ENCODE measurements around the gene CYTIP. TPM values are rescaled to one million over a fixed set of nuclear protein-coding genes. Genes with fewer than 3 reads are reported as not detected.

CYTIP gene
- total RNA-seq, 1 experiment from 2014 or later, result not detected

- H3K4me3 ChIP-seq (ENCODE audit: low read depth, low read length, poor library complexity, severe bottlenecking), result no peak overlapping the region
- no peak for DNase-seq (ENCODE audit: low spot score)
- ChIA-PET CTCF (no interaction called here), POLR2A (ENCODE audit: low non-redundant PET) (no interaction called here)
- TF ChIP-seq EZH2 (IDR thresholded peaks at IDR 0.05; ENCODE audit: borderline replicate concordance, low read depth, low read length, poor library complexity, severe bottlenecking) (no peak), CTCF (conservative IDR thresholded peaks at IDR 0.05; ENCODE audit: low read depth, low read length) (no peak)
- no peaks in the 10 kb centered on the region for H3K36me3 ChIP-seq (ENCODE audit: insufficient read depth, low read length, poor library complexity, severe bottlenecking)
- H3K9me3 ChIP-seq (ENCODE audit: low read depth, low read length, poor library complexity, severe bottlenecking), result no peaks in the 10 kb centered on the region
- H3K27ac ChIP-seq (ENCODE audit: low read depth, low read length, poor library complexity, severe bottlenecking), result no peak overlapping the region
- no TSS peak for BruUV-seq (replicated peaks)
- H3K27me3 ChIP-seq (replicated peaks; ENCODE audit: insufficient read depth, low read depth, low read length, poor library complexity), result no peaks in the 10 kb centered on the region
- H3K4me1 ChIP-seq (ENCODE audit: insufficient read depth, low read length, poor library complexity, severe bottlenecking), result no peaks in the 10 kb centered on the region
- intact Hi-C loops (cut with micrococcal nuclease; ENCODE audit: unreplicated experiment), result no loop called here
Measured at GRCh38 chr2:157447031-157447430, 3.1 kb upstream of the CYTIP start.

- no TSS peak for BruUV-seq (replicated peaks)
- POLR2A ChIA-PET (ENCODE audit: low non-redundant PET), result no interaction called here
- TF ChIP-seq CTCF (conservative IDR thresholded peaks at IDR 0.05; ENCODE audit: low read depth, low read length), result no peak
- TF ChIP-seq EZH2 (IDR thresholded peaks at IDR 0.05; ENCODE audit: borderline replicate concordance, low read depth, low read length, poor library complexity, severe bottlenecking), result no peak
- Histone ChIP-seq H3K4me1 (ENCODE audit: insufficient read depth, low read length, poor library complexity, severe bottlenecking) (no peaks in the 10 kb centered on the region), H3K9me3 (ENCODE audit: low read depth, low read length, poor library complexity, severe bottlenecking) (no peaks in the 10 kb centered on the region), H3K4me3 (ENCODE audit: low read depth, low read length, poor library complexity, severe bottlenecking) (no peak overlapping the region), H3K36me3 (ENCODE audit: insufficient read depth, low read length, poor library complexity, severe bottlenecking) (no peaks in the 10 kb centered on the region), H3K27ac (ENCODE audit: low read depth, low read length, poor library complexity, severe bottlenecking) (no peak overlapping the region), H3K27me3 (replicated peaks; ENCODE audit: insufficient read depth, low read depth, low read length, poor library complexity) (no peaks in the 10 kb centered on the region)
- CTCF ChIA-PET, result no interaction called here
- DNase-seq (ENCODE audit: low spot score), result no peak
- intact Hi-C loops (cut with micrococcal nuclease; ENCODE audit: unreplicated experiment), result no loop called here
Measured at GRCh38 chr2:157444641-157445040, 752 bp upstream of the CYTIP start.

- BruUV-seq (replicated peaks), result no TSS peak
- no peak for DNase-seq (ENCODE audit: low spot score)
- H3K36me3 ChIP-seq (ENCODE audit: insufficient read depth, low read length, poor library complexity, severe bottlenecking), result no peaks in the 10 kb centered on the region
- intact Hi-C loops (cut with micrococcal nuclease; ENCODE audit: unreplicated experiment), result no loop called here
- H3K27ac ChIP-seq (ENCODE audit: low read depth, low read length, poor library complexity, severe bottlenecking), result no peak overlapping the region
- no peaks in the 10 kb centered on the region for H3K9me3 ChIP-seq (ENCODE audit: low read depth, low read length, poor library complexity, severe bottlenecking)
- no peak overlapping the region for H3K4me3 ChIP-seq (ENCODE audit: low read depth, low read length, poor library complexity, severe bottlenecking)
- CTCF ChIA-PET, result no interaction called here
- POLR2A ChIA-PET (ENCODE audit: low non-redundant PET), result no interaction called here
- no peaks in the 10 kb centered on the region for H3K4me1 ChIP-seq (ENCODE audit: insufficient read depth, low read length, poor library complexity, severe bottlenecking)
- TF ChIP-seq EZH2 (IDR thresholded peaks at IDR 0.05; ENCODE audit: borderline replicate concordance, low read depth, low read length, poor library complexity, severe bottlenecking), result no peak
- no peak for TF ChIP-seq CTCF (conservative IDR thresholded peaks at IDR 0.05; ENCODE audit: low read depth, low read length)
- no peaks in the 10 kb centered on the region for H3K27me3 ChIP-seq (replicated peaks; ENCODE audit: insufficient read depth, low read depth, low read length, poor library complexity)
Measured at GRCh38 chr2:157443090-157443489, 799 bp downstream of the CYTIP start.
